T-helper 9 cell (primary cell): ENCODE measurements around the gene CDK14.

ENCODE experiments used
- DNase-seq: peaks from one replicate; pipeline ENCODE4 v3.0.0-alpha.2; 2020

CDK14 gene

DNA sequence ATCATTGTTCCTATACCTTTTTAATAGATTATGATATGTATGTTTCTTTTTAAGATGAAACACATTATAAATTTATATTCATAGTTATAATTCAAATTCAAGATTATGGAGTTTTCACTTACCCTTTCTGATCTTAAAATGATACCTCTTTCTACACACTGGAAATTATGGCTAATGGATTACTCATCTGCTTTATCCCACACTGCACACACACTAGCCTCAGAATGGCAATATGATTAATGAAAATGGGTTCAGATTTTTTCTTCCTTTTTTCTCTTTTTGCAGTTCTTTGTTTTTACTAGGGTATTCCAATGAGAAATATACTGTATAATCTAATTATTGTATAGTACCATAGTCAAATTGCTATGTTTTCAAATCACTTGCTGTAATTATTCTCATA is 585.8 kb downstream of the CDK14 start:
- no peak for DNase-seq

DNA sequence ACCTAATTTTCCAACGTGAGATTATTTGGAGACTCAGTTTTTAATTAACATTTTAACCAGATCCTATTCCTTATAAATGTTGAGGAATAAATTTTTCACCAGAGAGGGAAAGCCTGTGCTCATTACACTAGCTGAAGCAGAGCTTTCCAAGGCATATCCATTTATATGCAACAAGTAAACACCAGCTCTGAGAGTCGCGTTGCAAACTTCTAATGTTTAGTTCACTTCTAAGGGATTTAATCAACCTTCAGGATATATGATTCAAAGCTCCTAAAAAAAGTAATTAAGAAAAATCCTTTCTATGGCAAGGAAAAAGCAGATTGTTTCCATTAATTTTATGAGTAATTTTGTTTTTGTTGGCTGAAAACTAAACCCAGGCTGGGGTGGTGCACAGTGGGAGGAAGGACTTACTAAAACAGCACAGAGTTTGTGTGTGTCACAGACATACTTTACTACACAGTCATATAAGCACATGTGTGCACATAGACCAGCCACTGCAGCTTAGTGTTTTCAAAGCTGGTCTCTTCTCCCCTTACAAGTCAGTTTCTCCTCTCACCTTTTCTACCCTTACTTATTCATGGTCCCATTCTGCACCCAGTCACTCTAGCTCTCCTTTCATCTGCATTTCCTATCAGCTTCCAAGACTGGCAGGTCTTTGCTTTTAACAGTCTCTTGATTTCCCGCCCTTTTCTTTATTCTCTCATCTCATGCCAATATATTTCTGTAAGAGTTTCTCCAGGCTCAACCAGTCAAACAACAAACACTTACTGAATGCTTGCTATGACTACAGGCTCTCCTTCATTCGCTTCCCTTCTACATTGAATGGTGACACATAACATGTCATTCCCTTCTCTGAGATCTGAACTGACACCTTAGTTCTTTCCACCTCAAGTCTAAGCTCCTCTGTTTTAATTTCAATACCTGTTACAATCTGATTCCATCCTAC is 587.0 kb downstream of the CDK14 start:
- DNase-seq: no peak

GRCh38 chr7:91185771-91186170 is 589.6 kb downstream of the CDK14 start:
- DNase-seq: no peak

DNA sequence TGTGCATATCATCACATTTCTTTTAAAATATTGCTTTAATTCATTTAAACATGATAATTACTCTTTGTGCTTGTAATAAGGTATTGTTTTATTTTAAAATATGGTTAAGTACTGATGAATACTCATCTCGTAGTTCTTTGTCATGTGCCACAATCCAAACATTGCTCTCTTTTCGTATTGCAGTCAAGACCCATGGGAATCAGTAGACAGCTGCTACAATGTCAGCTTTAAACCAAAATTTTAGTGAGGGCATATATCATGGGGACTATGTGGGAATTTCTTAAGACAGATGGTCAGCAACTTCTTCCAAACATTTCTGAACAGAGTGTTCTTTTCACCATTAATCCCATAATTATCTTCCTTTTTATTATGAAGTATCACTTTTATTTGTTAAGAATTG is 590.9 kb downstream of the CDK14 start:
- DNase-seq: no peak

DNA sequence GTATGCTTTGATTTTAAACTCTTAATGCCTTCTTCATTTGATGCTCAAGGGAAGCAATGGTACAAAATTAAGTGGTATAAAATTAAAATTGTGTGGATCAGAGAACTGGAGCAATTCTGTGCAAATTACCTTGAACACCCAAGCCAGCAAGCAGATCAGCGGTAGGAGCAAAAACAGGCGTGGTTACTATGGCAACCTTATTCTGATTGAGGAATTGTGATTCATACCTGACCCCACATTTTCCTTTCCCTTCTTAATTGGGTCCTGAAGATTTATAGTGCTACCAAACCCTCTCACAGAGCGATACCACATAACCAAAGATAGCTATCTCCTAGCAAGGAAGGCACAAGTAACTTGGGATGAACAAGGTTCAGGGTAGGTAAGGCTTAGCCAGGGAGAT is 595.6 kb downstream of the CDK14 start:
- no peak for DNase-seq

DNA sequence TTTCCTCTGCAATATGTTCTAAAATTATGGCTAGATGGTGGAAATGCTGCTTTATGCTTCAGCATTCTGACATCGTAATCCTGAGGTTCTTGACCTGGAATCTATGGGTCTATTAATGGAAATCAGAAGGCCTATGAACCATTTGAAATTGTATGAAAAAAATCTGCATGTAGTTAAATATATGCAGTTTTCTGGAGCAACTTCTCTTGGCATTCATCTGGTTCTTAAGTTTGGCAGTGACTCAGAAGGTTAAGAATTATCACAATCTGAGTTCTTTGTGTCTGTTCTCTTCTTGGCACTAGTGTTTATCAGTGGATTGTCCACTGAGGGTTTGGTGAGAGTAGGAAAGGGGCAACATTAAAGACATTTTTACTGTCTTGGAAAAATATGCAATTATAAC is 597.0 kb downstream of the CDK14 start:
- no peak for DNase-seq

DNA sequence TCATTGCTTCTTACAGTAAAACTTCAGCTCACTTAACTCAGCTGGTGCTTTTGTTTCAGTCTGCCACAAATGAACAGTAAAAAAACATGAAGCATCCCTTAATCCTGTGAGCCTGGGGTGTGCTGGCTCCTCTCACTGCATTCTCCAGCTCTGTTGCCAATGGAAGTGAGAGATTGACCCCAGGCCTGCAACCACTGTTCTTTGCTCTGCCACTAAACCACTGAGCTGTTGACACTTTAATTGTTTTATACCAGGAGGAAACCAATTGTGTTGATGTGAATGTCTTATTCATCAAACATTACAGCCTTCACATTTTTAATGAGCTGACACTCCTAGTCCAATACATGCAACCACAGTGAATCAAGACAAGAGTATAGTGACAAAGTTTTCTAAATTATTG is 598.7 kb downstream of the CDK14 start:
- no peak for DNase-seq

GRCh38 chr7:91196058-91196457 is 599.9 kb downstream of the CDK14 start:
- no peak for DNase-seq

DNA sequence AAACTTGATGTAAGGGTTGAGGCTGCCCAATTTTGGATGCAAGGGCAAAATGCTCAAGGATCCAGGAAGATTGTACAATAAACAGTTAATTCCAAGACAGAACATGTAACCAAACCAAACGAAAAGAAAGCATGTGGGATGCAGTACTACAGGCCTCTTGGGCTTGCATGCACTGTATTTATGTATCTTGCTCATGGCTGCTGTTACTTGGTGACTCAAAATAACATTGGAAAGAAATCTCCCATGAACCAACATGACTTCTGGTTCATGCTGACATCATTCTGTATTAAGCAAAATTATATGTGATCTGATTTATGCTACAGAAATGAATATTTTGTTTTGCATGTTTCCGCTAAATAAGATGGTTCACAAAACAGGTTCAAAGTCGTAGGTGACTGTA is 602.2 kb downstream of the CDK14 start:
- DNase-seq: no peak

DNA sequence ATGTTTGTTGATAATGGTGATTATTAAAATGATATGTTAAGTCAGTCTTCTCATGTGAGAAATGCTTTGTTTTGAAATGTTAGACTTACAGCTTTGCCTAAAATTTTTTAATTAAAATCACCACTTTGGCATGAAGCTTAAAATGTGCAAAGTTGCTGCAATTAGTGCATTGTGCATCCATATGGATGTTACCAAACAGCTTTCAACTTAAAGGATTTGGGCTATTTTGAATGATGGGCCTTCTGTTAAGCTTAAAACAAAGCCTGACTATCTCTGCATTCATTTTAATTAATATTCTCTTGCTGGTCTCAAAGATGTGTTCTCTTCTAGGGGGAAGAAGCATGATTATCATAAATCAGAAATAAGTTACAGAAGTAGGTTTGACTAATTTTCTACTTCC is 603.5 kb downstream of the CDK14 start:
- no peak for DNase-seq

DNA sequence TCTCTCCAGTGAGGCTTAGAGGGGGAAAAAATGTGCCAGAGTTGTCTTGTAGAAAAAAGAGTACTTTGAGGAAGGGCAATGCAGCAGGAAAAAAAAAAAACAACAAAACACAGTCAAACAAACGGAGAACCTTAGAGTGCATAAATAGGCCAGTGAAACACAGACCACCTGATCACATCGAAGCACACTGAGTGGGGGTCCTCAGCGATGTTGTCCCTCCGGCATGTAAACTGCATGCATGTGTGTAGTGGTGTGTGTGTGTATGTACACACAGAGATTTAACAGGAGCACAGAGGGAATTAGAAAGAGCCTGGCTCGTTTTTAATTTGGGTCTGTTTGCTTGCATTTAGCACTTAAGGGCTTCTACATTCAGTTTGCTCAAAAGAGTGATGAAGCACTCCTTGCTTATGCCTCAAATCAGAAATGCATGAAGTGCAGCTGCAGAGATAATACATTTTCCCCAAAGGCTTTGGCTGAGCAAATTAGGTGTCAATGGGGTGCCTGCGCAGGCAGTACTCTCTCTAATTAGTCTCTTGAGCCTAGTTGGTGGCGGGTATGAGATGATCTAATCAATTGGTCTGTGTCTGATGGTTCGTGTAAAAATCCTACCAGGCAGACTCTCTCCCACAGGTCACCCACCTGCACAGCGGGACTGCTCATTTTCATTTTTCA is 605.5 kb downstream of the CDK14 start:
- DNase-seq: no peak

- no peak for DNase-seq
Observed at GRCh38 chr7:91206361-91206960, 610.3 kb downstream of the CDK14 start.

DNA sequence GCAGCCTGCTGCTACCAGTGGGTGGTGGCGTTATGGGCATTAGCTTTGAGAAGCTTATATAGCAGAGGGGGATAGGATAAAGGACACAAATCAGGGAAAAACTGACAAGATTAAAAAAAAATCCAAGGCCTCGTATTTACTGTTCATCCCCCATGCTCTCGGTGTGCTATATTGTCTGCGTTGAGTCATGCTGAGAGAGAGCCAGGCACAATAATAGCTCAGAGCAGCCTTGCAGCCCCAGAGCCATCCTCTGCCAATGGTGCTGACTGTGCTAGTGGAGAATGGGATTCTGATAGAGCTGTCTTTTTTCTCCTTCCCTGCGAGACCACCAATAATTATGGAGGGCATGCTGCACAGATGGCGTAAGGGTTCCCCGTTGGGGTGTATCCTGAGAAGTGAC is 616.5 kb downstream of the CDK14 start:
- DNase-seq: no peak

GRCh38 chr7:91226411-91226810 is 630.3 kb downstream of the CDK14 start:
- DNase-seq: no peak

DNA sequence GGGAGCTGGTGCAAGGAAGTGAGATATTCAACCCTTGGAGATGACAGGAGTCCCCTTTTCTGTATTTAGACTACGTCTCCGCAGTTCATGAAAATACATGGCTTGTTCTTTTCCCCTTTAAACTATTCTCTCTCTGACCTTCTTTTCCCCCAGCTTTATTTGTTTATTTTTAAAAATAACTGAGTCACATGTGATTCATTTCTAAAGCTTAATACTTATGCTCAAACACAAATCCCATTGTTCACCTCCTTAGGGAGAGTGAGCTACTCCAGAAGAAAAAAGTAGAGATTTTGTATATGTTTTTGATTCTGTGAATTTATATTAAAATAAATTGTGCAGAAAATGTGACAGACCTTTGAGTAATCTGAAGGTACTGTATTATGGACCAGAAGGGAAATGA is 632.2 kb downstream of the CDK14 start:
- no peak for DNase-seq

DNA sequence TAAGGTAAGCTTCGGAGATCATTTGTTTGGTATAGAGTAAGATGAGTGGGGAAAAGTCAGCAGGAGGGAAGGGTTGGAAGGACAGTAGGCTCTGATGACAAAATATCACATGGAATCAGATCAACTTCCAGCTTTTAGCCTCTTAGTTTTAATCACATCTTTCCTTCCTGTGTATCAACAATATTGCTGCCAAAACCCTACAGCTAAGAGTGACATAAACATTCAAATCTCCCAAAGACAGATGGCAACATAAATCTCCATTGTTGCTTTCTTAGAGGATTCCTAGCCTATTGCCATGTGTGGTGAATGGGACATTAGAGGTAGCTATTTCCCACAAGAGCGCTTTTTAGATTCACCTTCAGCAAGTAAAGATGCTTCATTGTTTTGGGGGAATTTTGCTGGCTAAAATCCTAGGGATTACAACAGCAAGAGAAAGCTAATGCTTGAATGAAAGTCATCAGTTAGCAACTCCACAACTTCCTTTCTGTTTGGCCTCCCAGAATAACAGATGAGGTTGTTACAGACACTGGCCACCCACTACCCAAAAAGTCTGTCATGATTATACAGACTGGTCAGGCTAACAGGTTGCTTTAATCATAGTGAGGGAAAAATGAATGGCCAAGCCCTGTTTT is 632.9 kb downstream of the CDK14 start:
- no peak for DNase-seq

- no peak for DNase-seq
Observed at GRCh38 chr7:91230100-91230499, 634.0 kb downstream of the CDK14 start.

GRCh38 chr7:91230503-91230902 is 634.4 kb downstream of the CDK14 start:
- no peak for DNase-seq

DNA sequence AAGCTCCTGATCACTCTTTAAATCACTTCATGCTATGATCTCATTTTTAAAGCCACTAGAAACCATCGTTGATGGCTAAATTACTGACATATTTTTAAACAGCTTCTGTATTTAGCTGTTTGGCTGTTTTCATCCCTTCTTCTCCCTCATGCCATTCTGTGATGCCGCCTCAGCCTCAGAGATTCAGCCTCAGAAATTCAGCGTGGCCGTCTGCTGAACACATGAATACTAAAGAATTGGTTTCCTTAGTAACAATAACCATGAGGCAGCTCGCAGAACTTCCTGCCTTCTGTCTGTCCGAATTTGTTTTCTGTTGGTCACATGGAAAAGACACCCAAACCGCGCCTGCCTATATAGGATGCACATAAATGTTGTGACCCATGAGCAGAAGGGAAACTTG is 637.1 kb downstream of the CDK14 start:
- DNase-seq: no peak

DNA sequence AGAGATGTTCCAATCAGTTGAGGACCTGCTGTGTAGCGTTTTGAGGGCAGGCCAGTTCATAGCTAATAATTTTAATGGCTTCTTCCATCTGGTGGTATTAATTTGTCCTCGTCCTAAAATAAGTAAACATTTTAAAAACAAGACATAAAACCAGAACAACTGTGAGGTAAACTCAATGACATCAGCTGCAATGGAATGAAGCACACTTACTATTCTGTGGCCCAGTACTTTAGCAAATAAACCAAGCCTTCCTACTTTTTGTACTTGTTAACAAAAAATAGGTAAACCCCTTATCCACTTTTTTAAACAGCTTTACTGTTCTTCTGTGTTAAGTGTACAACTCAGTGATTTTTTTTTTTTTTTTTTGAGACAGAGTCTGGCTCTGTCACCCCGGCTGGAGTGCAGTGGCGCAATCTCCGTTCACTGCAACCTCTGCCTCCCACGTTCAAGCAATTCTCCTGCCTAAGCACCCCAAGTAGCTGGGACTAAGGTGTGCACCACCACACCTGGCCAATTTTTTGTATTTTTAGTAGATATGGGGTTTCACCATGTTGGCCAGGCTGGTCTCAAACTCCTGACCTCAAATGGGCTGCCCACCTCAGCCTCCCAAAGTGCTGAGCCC is 639.2 kb downstream of the CDK14 start:
- DNase-seq: no peak

DNA sequence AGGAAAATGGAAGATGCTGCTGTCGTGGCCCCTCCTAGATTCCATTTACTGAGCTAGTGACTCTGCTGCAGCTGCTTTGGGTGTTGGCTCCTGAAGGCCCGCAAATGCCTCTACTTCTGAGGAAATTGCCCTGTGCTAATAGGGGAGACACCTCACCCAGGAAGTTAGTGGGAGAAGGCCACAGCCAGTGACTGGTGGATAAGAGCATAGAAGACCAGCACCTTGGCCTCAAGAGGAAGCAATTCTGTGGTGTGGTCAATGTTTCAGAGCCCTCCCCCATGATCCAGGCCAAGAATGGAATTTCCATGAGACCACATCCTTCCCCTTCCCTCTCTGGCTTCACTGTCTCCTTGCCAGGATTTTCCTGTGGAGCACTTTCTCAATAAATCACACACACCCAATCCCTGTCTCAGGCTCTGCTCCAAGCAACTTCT is 643.1 kb downstream of the CDK14 start:
- no peak for DNase-seq

DNA sequence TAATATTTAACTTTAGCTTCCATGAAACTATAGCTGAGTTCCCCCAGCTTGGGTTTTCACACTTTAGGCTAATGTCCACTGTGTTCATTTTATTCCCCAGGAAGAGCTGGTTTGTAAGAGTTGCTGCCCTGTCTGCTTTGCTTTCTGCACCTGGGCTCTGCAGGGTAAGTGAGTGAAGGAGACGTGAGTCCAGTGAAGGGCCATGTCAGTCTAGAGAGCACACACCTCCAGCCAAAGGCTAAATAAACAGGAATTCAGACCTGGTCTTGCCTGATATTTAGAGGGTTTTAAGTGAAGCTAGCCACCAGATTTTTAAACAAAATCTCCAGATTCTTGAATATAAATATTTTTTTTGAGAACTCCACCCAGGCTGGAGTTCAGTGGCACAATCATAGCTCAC is 643.7 kb downstream of the CDK14 start:
- DNase-seq: no peak

DNA sequence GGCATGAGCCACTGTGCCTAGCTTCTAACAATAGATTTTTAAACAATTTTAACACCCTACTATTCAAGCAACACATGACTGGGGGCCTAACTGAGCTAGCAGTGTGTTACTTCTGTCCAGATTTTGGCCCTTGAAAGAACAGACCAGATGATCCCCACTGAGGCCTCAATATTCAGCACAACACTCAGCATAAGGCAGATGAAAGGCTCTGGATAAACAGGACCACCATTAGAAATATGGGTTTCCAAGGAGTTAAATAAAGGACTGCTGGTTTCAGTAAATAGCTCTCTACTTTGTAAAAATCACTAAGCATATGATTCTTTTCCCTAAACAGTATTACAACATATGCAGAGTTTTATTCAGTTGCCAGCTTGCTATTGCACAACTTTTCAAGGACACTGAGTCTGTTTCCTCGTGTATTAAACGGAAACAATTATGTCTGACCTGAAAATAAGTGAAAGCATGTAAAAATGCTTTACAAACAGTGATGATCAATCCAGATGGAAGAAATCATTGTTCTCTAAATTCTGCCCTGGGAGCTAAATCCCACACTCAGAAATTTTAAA is 644.3 kb downstream of the CDK14 start:
- no peak for DNase-seq
